Fibroblast of mammary gland (primary cell): ENCODE results near the gene MARK2.

Source experiments
- DNase-seq: peaks from one replicate; pipeline ENCODE4 v3.0.0-alpha.2; 2010; ENCODE audit warnings: low read depth
- H3K4me3 ChIP-seq: 2 replicates; pipeline ENCODE4 v1.5.1; 2011; ENCODE audit warnings: low read depth, mild to moderate bottlenecking, low read length, moderate library complexity; ENCODE audit not compliant: control insufficient read depth
- TF ChIP-seq, protein P1 (sequence below): conservative IDR thresholded peaks from 2 replicates; pipeline ENCODE4 v1.5.1; 2011; ENCODE audit warnings: low read depth, low read length, inconsistent platforms; ENCODE audit not compliant: control insufficient read depth, insufficient read depth

MARK2 gene

DNA sequence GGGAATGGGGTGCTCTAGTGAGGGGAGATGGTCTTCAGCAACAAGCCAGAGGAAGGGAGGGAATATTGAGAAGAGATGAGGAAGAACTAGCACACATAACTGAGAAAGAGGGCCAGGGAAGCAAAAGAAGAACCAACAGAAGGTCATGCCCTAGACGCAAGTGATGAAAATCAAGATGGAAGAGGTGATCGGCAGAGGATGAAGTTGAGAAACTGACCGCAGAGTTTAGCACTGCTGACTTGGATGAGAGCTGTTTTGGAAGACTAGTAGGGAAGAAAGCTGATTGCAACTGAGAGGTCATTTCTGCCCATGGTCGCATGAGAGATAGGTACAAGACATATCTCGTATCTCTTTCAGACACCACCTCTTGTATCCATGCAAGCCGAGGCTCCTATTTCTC is 22.7 kb upstream of the MARK2 start:
- TF ChIP-seq, protein P1, sequence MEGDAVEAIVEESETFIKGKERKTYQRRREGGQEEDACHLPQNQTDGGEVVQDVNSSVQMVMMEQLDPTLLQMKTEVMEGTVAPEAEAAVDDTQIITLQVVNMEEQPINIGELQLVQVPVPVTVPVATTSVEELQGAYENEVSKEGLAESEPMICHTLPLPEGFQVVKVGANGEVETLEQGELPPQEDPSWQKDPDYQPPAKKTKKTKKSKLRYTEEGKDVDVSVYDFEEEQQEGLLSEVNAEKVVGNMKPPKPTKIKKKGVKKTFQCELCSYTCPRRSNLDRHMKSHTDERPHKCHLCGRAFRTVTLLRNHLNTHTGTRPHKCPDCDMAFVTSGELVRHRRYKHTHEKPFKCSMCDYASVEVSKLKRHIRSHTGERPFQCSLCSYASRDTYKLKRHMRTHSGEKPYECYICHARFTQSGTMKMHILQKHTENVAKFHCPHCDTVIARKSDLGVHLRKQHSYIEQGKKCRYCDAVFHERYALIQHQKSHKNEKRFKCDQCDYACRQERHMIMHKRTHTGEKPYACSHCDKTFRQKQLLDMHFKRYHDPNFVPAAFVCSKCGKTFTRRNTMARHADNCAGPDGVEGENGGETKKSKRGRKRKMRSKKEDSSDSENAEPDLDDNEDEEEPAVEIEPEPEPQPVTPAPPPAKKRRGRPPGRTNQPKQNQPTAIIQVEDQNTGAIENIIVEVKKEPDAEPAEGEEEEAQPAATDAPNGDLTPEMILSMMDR: no peak
- H3K4me3 ChIP-seq: no peak overlapping the region

DNA sequence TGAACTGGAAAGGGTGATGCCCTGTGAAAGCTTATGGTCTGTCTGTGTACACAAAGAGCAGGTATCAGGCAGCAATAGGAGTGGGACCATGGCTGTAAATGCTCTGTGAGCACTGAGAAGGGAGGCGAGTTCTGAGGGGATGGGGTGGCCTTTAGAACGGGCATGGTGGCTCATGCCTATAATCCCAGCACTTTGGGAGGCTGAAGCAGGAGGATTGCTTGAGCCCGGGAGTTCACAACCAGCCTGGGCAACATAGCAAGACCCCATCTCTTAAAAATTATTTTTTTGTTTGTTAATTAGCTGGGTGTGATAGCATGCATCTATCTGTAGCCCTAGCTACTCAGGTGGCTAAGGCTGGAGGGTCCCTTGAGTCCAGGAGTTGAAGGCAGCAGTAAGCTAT is 22.2 kb upstream of the MARK2 start:
- DNase-seq: no peak
- TF ChIP-seq, protein P1: no peak
- no peak overlapping the region for H3K4me3 ChIP-seq

More for the DNA sequence above, 22.7 kb upstream of the MARK2 start:
- DNase-seq: no peak

DNA sequence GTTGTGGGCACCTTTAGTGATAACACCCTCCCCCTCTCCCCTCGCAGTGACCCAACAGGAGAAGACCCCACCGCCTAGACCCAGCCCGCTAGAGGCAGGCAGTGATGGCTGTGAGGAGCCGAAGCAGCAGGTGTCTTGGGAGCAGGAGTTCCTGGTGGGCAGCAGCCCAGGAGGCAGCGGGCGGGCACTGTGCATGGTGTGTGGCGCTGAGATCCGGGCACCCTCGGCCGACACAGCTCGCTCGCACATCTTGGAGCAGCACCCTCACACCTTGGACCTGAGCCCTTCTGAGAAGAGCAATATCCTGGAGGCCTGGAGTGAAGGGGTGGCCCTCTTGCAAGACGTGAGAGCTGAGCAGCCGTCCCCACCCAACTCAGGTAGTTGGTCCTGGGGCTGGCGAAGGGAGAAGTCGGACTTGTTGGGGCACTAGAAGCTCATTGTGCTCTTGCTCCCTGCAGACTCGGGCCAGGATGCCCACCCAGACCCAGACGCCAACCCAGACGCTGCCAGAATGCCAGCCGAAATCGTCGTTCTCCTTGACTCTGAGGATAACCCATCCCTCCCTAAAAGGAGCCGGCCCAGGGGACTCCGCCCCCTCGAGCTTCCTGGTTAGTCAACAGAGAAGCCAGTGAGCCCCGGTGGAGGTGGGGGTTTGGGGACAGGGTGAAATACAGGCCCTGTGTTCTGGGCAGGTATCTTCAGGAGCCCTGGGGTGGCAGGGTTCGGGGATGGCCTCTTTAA is 21.0 kb upstream of the MARK2 start:
- TF ChIP-seq, protein P1: no peak
- no peak overlapping the region for H3K4me3 ChIP-seq
- DNase-seq: no peak

DNA sequence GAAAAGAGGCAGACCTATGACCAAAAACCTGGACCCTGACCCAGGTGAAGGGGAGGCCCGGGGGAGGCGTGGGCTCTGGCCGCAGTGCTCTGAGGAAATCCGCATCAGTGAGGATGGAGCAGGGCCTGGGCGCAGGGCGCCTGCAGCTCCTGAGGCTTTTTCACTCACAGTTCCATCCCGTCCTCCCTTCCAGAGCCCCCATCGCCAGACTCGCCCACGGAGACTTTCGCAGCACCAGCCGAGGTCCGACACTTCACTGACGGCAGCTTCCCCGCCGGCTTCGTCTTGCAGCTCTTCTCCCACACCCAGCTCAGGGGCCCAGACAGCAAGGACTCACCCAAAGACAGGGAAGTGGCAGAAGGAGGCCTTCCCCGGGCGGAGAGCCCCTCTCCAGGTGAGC is 20.3 kb upstream of the MARK2 start:
- TF ChIP-seq, protein P1: no peak
- H3K4me3 ChIP-seq: no peak overlapping the region

DNA sequence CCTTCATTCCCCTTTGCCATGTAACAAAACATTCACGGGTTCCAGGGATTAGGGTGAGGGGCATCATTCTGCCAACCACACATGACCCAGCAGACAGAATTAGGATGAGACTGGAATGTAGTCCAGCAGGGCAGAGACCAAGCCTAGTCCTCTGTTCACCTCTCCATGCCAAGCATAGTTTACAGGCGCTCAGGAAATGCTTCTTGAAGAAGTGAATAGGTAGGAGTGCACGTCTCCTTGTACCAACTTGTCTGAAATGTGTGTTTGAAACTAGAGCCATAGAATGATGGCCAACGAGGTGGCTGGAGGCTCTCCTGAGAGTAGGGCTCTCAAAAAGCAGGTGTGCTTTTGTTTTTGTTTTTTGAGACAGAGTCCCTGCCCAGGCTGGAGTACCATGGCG is 17.5 kb upstream of the MARK2 start:
- DNase-seq: no peak

More for the DNA sequence above, 20.3 kb upstream of the MARK2 start:
- no peak for DNase-seq

DNA sequence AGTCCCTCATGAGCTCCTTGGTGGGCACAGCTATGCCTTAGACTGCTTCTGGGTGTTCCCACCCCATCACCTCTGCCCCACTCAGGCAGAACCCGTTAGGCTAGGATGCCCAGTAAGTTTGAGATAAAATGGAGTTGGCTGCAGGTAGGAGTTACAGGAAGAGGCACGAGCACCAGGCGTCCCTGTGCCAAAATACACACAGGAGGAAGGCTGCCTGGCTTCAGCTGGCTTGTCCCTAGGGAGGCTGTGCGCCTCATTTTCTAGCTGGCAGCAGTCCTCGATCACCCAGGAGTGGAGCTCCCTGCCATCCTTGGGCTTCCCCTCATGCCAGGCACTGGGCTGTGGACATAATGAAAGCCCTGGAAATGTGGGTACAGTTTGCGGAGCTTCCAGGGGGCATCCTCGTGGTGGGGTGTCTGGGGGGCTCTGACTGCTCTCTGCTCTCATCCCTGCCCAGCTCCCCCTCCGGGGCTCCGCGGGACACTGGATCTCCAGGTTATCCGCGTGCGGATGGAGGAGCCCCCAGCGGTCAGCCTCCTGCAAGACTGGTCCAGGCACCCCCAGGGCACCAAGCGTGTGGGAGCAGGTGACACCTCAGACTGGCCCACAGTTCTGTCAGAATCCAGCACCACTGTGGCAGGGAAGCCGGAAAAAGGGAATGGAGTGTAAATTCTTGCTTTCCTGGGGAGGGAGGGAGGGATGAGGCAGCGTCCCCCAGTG is 12.3 kb upstream of the MARK2 start:
- TF ChIP-seq, protein P1: no peak
- H3K4me3 ChIP-seq: no peak overlapping the region
- DNase-seq: no peak

More for the DNA sequence above, 17.5 kb upstream of the MARK2 start:
- TF ChIP-seq, protein P1: no peak
- H3K4me3 ChIP-seq: no peak overlapping the region
